GM21825 (cell line): ENCODE results near the gene SENP2.

Experiments used
- ATAC-seq: cut with Tn5 transposase; IDR thresholded peaks from one replicate; pipeline ENCODE4 v1.9.1; 2021; ENCODE audit warnings: mild to moderate bottlenecking, moderate library complexity; ENCODE audit not compliant: unreplicated experiment

Gene SENP2

GRCh38 chr3:185678027-185678426, 91.9 kb downstream of the SENP2 start:
- no peak for ATAC-seq

GRCh38 chr3:185680231-185680630, 94.1 kb downstream of the SENP2 start:
- no peak for ATAC-seq
